ENCODE results near the gene AIM2.

- TF ChIP-seq CTCF (IDR thresholded peaks at IDR 0.05 in 4 of 5, conservative IDR thresholded peaks at IDR 0.05 in 1 of 5) (no peak), POLR2A (IDR thresholded peaks at IDR 0.05) (no peak)
Observed at GRCh38 chr1:159030877-159031447, 45.6 kb downstream of the AIM2 start.

Data from gastrocnemius medialis (tissue), 4 donors.